ENCODE data around the gene THAP12.

DNA sequence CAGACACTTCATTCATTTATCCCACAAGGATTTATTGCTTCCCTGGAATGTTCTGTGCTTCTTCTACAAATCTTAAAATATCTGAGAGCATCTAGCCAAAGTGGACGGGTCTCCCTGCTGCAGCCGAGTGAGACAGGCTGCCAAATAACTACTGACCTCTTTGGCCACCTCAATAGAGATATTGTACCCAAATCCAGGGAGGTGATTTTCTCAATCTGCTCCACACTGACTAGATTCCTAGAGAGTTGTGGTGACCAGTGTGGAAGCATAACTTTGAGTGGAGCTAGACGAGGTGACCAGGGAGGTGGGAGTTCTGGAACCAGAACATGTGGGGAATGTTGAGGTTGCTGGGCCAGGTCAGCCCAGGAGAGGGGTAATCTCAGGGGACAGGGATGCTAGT, 77.5 kb downstream of the THAP12 start:
- TF ChIP-seq, protein P1, sequence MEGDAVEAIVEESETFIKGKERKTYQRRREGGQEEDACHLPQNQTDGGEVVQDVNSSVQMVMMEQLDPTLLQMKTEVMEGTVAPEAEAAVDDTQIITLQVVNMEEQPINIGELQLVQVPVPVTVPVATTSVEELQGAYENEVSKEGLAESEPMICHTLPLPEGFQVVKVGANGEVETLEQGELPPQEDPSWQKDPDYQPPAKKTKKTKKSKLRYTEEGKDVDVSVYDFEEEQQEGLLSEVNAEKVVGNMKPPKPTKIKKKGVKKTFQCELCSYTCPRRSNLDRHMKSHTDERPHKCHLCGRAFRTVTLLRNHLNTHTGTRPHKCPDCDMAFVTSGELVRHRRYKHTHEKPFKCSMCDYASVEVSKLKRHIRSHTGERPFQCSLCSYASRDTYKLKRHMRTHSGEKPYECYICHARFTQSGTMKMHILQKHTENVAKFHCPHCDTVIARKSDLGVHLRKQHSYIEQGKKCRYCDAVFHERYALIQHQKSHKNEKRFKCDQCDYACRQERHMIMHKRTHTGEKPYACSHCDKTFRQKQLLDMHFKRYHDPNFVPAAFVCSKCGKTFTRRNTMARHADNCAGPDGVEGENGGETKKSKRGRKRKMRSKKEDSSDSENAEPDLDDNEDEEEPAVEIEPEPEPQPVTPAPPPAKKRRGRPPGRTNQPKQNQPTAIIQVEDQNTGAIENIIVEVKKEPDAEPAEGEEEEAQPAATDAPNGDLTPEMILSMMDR (optimal IDR thresholded peaks at IDR 0.05 in 1 of 3, IDR thresholded peaks at IDR 0.05 in 1 of 3, conservative IDR thresholded peaks at IDR 0.05 in 1 of 3; ENCODE audit: extremely low read depth in 1 of 3, insufficient read depth in 2 of 3, low read length in 3 of 3): no peak
- no peak for TF ChIP-seq EZH2 (IDR thresholded peaks at IDR 0.05; ENCODE audit: low read length)

All from keratinocyte (primary cell).